NCI-H2196 (cell line): ENCODE measurements around the gene SND1.

Source experiments
- DNase-seq: peaks from one replicate; lab custom pipeline; 2025; ENCODE audit not compliant: unreplicated experiment; lab: John Stamatoyannopoulos, UW

The SND1 gene

DNA sequence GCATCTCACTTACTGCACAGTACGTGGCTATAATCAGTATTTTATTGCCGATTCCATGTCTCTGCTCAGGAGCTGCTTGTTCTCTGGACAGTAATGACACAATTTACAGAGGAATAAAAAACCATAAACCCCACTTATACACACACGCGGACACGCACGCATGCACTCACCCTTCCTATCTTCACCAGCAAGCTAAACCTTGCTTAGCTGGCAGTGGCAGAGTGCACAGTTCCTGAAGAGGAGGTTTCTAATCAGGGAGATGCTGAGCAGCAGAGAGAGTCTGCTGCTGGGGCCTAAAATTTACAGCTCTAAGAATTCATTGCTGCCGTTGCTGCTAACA lies 66.3 kb downstream of the SND1 start:
- DNase-seq = no peak

DNA sequence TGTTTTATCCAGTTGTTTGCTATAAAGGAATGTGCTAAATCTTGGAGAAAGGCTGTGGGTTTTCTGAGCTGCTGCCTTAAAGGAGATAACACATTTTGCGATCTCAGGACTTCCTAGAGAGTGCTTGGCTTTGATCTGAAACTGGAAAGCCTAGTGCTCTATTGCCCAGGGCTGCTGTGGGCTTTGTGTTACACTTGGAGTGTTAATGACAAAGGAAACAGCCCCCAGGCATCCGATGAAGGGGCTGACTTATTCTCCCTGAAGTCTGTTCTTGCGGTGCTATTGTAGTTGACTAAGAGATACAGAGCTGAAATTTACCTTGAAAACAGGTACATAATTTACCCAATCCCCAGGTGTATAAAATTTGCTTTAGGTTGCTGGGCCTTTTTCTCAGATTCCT lies 74.5 kb downstream of the SND1 start:
- no peak for DNase-seq

DNA sequence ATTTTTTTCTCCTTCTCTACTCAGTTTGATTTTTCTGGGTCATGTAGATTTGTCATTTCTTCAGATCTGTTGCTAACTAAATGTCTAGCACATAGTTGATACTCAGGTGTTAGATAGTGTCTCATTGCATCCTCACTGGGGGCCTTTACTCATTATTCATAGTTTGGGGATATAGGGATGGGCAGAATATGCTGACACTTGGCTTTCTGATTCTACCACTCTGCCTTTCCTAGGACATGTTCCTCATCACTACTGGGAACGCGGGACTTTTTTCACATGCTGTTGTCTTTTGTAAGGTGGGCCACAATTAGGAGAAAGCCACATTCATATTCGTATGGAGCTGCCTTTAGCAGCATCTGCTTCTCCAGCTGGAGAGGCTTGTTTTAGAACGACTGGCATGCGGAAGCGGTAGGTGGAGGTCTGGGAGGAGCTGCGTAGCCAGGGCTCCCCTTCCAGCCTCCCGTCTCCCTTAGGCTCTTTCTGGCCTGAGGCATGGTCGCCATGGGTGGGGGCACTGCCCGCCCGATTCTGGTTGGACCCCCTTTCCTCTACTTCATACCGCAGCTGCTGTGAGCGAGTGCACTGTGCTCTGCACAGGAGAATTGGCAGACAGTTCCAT lies 78.8 kb downstream of the SND1 start:
- DNase-seq = no peak

DNA sequence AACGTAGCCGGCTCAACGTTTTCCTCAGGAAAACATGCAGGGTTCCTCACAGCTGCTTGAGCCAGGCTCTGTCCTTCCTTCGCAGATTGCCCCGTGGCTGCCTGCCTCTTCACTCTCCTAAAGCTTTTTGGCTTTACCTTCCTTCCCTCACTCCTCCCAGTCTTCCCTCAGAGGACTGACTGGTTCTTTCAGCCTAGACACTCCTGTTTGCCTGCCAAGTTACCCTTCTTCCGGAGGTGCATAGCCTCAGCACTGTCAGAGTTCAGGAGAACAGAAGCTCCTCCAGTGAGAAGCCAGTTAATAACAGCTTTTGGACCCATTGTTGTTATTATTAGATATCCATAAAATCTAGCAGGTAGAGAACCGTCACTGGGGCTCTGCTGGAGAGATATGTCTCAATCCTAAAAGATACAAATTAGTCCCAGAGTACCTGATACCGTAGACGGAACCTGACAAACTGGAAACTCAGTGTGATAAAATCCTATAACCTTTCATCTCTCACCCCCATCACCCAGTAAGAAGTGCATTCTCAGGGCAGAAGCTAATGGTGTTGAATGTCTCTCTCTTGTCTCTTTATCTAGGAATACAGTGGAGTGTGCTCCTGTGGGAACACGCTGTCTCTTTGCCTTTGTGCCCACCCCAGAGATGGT lies 79.6 kb downstream of the SND1 start:
- DNase-seq = no peak

DNA sequence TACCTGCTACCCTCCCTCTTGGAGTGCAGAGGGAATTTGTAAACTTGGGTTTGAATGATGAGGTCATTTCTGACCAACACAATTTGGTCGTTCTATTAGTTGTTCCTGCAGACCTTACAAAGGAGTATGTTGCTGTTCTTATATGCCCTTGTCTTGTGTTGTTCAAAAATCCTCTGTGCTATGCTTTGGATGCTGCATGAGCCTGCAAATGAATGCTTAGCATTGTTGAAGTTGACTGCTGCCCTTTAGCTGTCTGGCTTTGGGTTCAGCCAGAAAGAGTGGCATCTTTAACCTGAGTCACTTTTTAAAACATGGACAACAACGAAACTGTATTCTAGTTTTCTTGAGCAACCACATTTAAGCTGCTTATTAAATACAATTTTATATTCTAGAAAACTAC lies 80.3 kb downstream of the SND1 start:
- DNase-seq = no peak

DNA sequence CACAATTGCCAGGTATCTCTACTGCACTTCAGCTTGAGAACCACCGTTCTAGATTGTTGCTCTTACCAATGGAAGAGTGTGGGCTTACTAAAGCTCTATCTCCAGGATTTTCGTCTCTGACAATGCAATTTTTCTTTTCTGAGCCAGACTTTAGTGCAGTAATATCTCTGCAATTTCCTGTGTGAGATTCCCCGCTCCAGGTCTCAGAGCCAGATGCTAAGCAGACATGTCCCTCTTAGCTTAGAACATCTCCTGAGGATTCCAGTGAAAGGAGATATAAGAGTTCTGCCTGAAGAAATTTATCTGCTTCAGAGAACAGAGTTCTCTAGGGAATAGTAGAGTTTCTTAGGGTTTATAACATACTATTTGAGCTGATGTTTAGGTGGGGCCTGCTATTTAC lies 82.0 kb downstream of the SND1 start:
- DNase-seq = no peak

DNA sequence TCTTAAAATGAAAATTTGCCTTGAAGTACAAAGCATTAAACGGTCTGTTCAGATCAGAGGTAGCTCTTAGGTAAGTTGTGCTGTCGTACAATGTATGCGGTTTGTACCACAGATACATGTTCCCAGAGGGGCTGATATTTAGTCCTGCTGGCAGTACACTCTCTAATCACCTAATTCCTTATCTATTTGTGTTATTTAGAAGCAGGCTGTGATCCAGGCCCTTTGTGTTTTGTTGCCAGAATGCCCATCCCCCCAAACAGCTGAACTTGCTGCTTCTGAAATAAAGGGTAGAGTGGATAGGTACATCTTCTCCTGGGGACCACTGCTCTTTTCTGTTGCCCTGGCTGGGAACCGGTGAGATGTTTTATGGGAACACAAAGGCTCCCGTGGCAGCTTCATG lies 84.5 kb downstream of the SND1 start:
- DNase-seq = no peak

DNA sequence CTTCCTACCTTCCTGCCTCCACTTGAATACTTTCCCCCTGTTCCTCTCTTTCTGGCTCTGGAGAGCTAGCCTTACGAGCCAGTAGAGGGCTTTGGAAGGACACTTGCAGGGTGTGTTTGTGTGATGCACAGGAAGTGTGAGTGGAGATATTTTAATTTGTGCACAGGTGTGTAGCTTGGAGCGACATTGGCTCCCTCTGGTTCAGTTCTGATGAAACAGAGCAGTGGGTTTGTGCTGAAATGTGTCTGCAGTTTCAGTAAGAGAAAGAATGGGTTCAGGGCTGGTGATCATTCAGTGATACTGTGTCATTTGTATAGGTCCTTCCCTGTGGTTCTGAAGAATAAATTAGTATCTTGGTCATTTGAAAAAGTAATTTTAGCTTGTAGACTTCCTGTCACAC lies 86.9 kb downstream of the SND1 start:
- no peak for DNase-seq

DNA sequence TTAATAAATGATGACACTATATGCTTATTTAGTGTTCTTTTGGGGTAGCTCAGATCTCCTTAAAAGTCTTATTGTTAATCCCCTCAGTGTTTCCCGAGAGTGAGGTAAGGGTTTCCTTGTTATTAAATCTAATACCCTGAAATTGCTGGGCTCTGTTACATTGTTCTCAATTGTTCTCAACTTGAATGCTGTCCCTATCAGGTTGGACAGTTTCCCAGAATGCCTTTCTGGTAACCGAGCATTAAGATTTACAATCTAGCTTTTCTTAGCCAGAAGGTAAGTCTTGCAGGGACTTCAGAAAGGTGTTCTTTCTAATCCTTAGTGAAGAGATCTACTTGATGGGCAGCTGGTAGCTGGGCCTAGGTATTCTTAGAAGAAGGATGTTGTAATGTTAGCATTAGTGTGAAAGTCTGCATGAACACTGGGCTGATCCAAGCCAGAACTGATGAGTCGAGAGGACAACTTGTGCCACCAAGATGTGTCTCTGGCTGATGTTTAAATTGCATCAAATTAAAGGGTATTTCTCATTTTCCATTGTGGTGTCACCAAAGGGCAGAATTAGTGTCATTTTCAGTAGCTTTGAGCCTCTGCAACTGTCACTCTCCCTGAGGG lies 89.9 kb downstream of the SND1 start:
- no peak for DNase-seq

DNA sequence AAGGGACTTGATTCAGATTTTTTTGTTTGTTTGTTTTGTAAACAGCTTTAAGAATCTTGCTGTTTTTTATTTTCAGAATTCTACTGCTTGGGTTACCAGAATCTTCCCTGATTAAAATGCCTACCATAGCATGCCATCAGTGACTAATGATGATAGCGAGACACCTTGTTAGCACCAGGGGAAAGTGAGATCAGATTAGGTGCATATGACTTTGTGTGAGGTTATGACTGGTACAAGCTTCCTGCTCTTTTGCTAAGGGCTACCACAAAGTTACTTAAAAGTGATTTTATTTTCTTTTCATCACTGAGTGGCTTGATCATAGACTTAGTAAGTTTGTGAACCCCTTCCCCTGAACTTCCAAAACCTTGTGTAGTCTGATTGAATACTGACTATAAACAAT lies 93.5 kb downstream of the SND1 start:
- no peak for DNase-seq

DNA sequence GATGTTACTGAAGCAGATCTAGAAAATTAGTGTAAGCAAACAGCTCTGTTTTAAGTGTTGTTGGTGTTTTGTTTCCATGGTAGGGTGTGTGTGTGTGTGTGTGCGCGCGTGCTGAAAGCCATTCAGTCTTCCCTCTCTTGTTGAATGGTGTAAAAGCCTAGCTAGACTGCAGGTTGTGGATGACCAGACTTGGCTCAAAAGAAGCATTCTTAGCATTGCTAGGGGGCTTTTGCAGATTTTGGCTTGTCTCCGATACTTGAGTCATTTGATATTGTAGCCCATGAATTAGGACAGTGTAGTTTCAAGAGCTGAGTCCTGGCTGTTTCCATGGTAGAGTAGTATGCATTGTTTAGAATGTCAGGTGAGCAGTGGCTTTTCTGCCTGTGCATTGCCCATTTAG lies 99.1 kb downstream of the SND1 start:
- peak; percentile 41 for DNase-seq

DNA sequence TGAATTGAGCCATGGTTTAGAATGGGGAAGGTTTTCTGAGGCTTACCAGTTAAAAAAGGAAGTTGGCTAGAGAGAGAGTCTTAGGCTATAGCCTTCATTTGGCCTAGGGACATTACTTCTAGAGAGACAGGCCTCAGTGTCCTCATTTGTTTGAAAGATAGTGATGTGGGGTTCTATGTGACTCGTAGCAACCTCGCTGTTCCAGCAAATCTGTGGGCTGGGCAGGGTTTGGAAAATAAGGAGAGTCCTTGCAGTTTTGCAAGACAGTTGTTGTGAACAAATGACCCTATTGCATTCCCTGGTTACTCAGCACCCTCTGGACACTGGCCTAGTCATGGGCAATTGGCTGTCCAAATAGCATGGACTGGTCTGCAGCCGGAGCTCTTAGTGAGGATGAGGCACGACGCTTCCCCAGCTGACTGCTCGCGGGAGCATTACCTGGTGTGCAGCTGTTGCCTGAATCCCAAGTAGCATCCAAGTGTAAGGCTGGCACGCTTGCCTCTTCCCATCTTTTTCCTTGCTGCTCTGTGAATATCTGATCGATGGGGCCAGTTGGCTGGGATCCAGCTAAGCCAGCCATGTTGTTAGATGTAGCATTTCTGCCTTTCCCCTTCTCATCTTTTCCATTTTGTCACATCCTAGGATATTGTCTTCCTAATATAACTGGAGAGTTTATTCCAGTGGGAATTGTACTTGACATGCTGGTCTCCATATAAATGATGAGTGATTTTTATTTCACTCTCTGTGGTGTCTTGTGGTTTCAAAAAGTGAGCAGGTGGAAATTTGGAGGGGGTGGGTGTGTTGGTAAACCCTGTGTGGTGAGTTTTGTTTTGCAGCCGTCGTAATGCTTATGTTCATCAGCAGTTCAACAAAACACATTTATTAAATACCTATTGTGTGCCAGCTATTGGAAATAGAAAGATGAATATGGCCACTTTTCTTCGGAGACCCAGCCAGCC lies 99.8 kb downstream of the SND1 start:
- no peak for DNase-seq

DNA sequence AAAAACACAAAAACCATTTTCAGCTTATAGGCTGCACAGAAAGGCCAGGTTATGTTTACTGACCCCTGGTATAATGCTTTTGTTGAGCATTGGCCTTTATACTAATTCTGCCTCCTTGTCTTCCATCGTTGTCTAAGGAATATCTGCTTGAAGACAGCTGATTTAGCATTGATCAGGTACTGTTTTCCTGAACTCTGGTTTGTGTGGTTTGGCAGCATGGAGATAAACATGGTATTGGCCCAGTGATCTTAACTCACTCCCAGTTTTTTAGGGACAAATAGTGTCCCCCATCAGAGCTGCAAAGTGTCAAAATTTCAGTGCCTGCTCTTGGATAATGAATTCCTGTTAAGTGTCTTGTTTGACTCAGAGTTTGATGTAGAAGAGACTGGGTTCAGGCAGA lies 100.8 kb downstream of the SND1 start:
- no peak for DNase-seq

DNA sequence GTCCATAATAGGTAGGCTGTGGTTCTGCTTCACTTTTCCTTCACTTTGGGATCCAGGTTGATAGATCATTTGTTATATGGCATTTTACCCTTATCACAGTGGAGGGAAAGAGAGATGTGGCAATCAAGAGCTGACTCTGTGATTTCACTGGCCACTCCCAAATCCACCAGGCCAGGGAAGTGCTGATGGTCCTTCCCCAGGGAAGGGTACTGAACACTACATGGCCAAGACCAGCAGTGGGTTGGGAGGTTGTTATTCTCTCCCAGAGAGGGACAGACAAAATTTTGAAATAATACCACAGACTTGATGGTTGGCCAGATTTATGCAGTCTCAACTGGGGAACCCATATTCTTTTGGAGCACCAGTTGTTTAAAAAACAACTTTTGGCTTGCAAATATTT lies 102.5 kb downstream of the SND1 start:
- DNase-seq = no peak

DNA sequence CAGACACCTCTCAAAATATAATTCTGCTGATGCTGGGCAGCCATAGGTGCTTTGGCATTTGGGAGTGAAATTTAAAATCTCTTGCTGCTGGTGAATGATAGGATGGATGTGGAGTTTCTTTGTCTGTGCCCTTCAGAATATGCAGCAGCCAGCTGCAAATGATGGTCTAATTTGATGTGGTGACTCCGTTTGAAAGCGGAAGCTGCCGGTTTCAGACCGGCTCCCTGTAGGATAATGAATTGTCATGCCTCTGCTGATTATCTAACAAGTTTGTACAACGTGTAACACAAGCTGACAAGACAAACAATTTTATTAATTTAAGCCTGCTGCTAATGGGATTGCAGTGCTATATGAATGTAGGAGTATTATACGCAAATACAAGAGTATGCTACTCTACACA lies 103.5 kb downstream of the SND1 start:
- no peak for DNase-seq

DNA sequence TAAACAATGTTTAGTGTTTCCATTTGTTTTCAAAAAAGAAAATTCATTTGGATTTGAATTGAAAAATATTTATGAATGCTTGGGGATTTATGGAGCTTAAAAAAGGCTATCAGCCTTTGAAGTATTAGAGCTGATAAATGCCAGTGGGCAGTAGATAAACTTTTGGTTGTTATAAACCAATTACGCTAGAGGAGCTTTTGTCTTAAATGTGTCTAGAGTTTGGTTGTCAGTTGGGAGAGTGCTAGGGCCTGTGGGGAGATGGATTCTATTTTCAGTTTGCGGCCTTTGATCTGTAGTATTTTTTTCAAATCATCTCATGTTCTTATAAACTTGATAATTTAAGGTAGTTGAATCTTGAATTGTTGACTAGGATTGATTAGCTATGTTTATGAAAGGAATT lies 104.0 kb downstream of the SND1 start:
- no peak for DNase-seq

DNA sequence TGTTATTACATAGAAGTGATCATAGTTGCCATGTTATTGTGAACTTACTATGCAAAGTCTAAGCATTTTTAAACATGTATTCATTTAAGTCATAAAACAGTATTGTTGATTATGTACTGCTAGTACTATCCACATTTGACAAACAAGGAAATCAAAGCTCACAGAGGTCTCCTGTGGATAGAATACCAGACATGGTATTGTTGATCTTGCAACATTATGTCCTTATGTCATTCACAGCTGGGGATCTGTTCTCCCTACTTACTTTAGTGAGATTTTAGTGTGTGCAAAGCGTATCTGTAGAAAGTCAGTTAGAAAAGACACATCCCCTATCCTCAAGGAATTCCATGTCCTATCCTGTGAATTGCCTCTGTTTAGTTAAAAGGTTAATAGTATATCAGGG lies 106.1 kb downstream of the SND1 start:
- DNase-seq = no peak

DNA sequence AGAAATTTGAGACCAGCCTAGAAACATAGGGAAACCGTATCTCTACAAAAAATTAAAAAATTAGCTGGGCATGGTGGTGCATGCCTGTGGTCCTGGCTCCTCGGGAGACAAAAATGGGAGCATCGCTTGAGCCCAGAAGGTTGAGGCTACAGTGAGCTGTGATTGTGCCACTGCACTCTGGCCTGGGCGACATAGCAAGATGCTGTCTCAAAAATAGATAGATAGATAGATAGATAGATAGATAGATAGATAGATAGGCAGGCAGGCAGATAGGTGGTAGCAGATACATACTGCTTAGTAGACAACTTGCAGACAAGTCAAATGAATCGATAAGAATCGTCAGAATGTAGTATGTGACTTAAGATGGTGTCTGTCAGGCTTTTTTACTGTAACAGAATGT lies 106.9 kb downstream of the SND1 start:
- no peak for DNase-seq

DNA sequence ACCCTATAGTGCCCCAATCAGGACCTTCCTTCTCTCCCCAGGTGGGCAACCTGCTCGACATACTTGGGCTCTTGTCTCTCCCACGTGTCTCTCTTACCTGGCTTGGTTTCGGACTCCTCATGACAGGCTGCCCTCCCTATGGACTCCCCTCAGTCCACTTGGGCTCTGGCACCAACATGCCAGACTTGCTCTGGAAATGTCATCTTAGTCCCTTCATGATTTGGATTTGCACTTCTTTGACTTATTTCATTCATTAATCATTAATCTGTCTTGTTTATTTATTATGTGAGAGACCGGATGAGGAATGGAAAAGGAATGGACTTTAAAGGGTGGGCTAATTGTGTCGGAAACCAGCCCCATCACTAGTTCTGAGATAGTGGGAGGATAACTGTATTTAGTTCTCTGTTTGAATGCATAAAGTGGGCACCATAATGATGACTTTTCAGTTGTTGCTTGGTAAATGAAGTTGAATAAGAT lies 108.0 kb downstream of the SND1 start:
- DNase-seq = no peak

DNA sequence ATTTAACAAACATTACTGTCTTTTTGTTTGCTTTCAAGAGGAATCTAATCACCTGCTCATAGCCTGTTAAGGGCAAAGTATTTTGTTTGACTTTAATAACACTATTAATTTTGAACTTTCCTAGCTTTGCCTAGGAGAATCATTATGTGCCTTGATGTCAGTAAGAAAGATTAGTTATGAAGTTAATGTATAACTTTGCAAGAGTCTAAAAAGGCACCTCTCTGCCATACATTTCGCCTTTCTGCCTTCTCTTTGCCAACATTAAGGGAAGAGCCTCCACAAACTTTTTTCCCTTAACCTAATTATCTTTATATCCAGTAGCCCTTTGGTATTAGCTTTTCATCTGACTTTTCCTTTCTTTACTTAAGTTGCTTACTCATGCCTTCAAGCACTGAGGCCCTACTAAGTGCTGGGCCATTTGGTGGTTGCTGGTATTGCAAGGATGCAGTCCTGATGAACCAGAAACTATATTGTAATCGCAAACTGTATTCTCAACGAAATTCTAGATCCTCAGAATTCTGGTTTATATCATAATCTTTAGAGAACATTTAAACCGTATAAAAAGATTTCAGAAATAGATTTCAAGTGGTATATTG lies 108.5 kb downstream of the SND1 start:
- no peak for DNase-seq

DNA sequence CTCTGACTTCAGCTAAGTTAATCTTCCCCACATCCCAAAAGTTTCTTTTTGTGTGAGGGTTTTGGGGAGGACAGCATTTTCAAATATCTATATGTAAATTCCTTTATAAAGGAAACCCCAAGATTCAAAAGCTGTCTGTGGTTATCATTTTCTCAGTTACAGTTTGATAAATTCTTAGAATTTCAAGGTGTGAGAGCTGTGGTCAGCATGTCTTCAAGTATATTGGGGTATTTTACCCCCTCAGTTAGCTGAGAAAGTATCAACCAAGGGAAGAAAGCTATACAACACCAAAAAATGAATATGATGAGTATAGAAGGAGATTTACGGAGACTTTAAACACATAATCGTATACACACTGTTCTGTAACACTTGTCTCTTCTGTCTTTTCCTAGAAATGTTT lies 109.2 kb downstream of the SND1 start:
- DNase-seq = no peak
